Ovary (tissue), 3 donors: ENCODE measurements around the gene ECM1.

Experiments
- EP300 ChIP-seq: sonication (generic); formaldehyde crosslinking; IDR thresholded peaks from one replicate; pipeline ENCODE4 v1.6.1; 2017; ENCODE audit warnings: antibody characterized with exemption
- POLR2A ChIP-seq: fragments of 450-650 bp; IDR thresholded peaks from one replicate; pipeline ENCODE4 v1.6.1; 2017; ENCODE audit warnings: antibody characterized with exemption, mild to moderate bottlenecking, moderate library complexity
- TF ChIP-seq, protein P1 (sequence below), 3 donors: fragments of 450-650 bp in 2 of 3; fragments of 200-600 bp in 1 of 3; IDR thresholded peaks; one replicate each; pipeline versions ENCODE4 v1.5.1 to v1.8.0; 2016 to 2022; ENCODE audit warnings: antibody characterized with exemption in 3 of 3, mild to moderate bottlenecking in 1 of 3
- donor health status: DM: no; HTN: no; CAD: no.

DNA sequence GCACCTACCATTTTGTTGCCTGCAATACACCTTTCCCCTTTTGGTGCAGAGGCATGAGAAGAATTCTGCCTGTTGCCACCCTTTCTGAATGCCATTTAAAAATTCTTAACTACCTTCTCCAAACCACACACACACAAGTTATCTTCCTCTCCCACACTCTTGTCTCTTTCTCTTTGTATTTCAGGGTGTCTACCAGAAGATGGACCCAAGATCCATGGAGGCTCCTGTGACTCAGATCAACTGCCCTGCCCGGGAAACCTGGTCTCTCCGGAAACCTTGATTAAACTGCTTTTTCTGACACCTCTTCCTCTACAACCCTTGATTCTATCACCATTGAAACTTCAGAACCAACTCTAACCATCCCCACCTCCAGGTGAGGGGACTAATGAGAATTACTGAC is 23.0 kb upstream of the ECM1 start:
- TF ChIP-seq, protein P1, sequence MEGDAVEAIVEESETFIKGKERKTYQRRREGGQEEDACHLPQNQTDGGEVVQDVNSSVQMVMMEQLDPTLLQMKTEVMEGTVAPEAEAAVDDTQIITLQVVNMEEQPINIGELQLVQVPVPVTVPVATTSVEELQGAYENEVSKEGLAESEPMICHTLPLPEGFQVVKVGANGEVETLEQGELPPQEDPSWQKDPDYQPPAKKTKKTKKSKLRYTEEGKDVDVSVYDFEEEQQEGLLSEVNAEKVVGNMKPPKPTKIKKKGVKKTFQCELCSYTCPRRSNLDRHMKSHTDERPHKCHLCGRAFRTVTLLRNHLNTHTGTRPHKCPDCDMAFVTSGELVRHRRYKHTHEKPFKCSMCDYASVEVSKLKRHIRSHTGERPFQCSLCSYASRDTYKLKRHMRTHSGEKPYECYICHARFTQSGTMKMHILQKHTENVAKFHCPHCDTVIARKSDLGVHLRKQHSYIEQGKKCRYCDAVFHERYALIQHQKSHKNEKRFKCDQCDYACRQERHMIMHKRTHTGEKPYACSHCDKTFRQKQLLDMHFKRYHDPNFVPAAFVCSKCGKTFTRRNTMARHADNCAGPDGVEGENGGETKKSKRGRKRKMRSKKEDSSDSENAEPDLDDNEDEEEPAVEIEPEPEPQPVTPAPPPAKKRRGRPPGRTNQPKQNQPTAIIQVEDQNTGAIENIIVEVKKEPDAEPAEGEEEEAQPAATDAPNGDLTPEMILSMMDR (IDR thresholded peaks at IDR 0.05) = no peak
- no peak for TF ChIP-seq POLR2A
- TF ChIP-seq EP300 = no peak
